Measurements from ENCODE around the gene FBH1. TPM values are rescaled to one million over a fixed set of nuclear protein-coding genes. Genes with fewer than 3 reads are reported as not detected.

FBH1 gene
- total and polyA plus RNA-seq, 12 donors, result 57.8 to 134 (median 76.0) TPM

DNA sequence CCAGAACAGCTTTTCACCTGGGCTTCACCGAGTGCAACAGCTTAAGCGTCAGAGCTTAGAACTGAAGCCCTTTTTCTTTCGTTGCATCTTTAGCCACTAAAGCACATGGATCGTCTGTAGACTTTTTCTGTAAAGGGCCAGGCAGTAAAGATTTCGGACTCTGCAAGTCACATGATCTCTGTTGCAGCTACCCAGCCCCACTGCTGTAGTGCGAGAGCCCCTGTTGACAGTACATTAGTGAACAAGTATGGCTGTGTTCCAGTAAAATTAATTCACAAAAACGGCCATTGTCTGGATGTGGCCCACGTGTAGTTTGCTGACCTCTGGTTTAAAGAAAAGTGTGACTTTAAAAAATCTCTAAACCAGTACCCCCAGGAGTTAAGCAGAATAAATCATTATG is 39.4 kb downstream of the FBH1 start:
- intact Hi-C loops (cut with DNase I), result no loop called here
- Histone ChIP-seq H3K27me3 (no peaks in the 10 kb centered on the region), H3K9me3 (no peaks in the 10 kb centered on the region), H3K4me1 (peaks cover 0 to 10% (median 0%) of the 10 kb centered on the region in 9 donors), H3K4me3 (no peak overlapping the region), H3K27ac (no peak overlapping the region), H3K36me3 (peaks cover 0 to 99% (median 68%) of the 10 kb centered on the region in 9 donors)
- 78% methylated on average over 8 of the region's 8 CpGs for WGBS, 2 donors
- TF ChIP-seq, protein P1, sequence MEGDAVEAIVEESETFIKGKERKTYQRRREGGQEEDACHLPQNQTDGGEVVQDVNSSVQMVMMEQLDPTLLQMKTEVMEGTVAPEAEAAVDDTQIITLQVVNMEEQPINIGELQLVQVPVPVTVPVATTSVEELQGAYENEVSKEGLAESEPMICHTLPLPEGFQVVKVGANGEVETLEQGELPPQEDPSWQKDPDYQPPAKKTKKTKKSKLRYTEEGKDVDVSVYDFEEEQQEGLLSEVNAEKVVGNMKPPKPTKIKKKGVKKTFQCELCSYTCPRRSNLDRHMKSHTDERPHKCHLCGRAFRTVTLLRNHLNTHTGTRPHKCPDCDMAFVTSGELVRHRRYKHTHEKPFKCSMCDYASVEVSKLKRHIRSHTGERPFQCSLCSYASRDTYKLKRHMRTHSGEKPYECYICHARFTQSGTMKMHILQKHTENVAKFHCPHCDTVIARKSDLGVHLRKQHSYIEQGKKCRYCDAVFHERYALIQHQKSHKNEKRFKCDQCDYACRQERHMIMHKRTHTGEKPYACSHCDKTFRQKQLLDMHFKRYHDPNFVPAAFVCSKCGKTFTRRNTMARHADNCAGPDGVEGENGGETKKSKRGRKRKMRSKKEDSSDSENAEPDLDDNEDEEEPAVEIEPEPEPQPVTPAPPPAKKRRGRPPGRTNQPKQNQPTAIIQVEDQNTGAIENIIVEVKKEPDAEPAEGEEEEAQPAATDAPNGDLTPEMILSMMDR (IDR thresholded peaks at IDR 0.05), result no peak
- DNase-seq, result no peak
- no peak for ATAC-seq

DNA sequence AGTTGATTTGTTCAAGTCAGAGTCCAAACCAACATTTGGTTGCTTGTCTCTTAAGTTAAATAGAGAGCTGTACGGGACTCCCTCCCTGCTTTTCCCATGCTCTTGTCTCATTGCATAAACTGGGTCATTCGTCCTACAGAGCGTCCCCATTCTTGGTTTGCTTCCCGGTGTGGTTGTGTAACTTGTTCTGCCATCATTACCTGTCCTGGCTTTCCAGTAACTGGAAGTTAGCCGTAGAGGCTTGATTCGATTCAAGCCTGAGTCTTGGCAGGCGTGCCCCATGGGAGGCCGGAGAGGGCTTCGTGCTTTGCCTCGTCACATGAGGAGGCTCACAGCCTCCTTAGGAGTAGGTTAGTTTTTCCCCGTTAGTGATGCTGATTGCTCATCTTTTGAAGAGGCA is 40.2 kb downstream of the FBH1 start:
- Histone ChIP-seq H3K9me3 (no peaks in the 10 kb centered on the region), H3K4me1 (peaks cover 0 to 10% (median 0%) of the 10 kb centered on the region in 9 donors), H3K36me3 (peaks cover 0 to 99% (median 66%) of the 10 kb centered on the region in 9 donors), H3K4me3 (no peak overlapping the region), H3K27me3 (no peaks in the 10 kb centered on the region), H3K27ac (no peak overlapping the region)
- DNase-seq, result no peak
- TF ChIP-seq, protein P1 (IDR thresholded peaks at IDR 0.05), result no peak
- peak in 1 of 8 donors; percentile 58 for ATAC-seq
- 87 to 91% methylated on average over 11 of the region's 11 CpGs for WGBS, 2 donors
- intact Hi-C loops (cut with DNase I), result no loop called here

DNA sequence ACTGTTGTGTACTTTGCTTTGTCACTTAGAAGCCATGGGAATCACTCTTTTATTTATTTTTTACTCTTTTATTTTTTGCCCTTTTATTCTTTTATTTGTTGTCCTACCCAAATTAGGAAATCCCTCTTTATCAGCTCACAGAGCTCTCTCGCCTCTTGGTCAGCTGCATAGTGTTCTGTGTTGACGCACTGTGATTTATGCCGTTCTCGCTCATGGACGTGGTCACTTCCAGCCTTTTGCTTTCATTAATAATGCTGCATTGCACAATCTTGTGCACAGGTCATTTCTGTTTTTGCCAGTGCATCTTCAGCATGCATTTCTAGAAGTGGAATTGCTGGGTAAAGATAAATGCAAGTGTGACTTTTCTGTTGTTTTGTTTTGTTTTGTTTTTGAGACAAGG is 42.3 kb downstream of the FBH1 start:
- intact Hi-C loops (cut with DNase I), result no loop called here
- no peak for ATAC-seq
- WGBS, 2 donors, result 87 to 91% methylated on average over 5 of the region's 5 CpGs
- peak overlapping the region in 1 of 10 donors; percentile 54 for H3K27ac ChIP-seq
- H3K4me1 ChIP-seq, result peaks cover 0 to 10% (median 0%) of the 10 kb centered on the region in 9 donors
- peaks cover 0 to 99% (median 68%) of the 10 kb centered on the region in 9 donors for H3K36me3 ChIP-seq
- no peak for DNase-seq
- no peaks in the 10 kb centered on the region for H3K27me3 ChIP-seq
- H3K4me3 ChIP-seq, result no peak overlapping the region
- H3K9me3 ChIP-seq, result no peaks in the 10 kb centered on the region
- TF ChIP-seq, protein P1 (IDR thresholded peaks at IDR 0.05), result no peak

DNA sequence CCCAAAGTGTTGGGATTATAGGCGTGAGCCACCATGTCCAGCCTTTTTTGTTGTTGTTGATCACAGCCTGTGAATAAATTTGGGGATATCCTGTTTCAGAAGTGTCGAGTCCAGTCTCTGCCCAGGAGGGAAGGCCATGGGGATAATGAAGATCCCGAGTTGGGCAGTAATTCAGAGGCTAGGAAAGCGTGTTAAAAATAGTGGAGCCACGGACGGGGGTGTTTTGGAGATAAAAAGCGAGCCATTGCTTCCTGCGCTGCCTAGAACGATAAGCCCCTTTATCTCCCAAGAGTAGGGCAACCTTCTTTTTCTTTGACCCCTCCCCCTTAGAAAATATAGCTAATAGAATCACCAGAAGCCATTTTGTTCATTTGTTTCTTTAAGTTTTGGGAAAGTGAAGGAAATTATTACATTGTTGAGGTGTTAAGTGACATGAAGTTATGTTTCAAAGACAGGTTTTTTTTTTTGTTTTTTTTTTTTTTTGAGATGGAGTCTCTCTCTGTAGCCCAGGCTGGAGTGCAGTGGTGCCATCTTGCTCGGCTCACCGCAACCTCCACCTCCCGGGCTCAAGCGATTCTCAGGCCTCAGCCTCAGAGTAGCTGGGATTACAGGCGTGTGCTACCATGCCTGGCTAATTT is 44.0 kb downstream of the FBH1 start:
- TF ChIP-seq, protein P1 (IDR thresholded peaks at IDR 0.05), result no peak
- Histone ChIP-seq H3K27ac (peak overlapping the region in 2 of 10 donors; percentile 15 to 54), H3K4me1 (peaks cover 0 to 10% (median 0%) of the 10 kb centered on the region in 9 donors), H3K4me3 (no peak overlapping the region), H3K9me3 (no peaks in the 10 kb centered on the region), H3K36me3 (peaks cover 0 to 99% (median 60%) of the 10 kb centered on the region in 9 donors), H3K27me3 (no peaks in the 10 kb centered on the region)
- DNase-seq (no peak), ATAC-seq (no peak)
- WGBS, 2 donors, result 65 to 73% methylated on average over 14 of the region's 14 CpGs
- intact Hi-C loops (cut with DNase I), result no loop called here
